ENCODE measurements around the gene IRX2.

Gene IRX2

DNA sequence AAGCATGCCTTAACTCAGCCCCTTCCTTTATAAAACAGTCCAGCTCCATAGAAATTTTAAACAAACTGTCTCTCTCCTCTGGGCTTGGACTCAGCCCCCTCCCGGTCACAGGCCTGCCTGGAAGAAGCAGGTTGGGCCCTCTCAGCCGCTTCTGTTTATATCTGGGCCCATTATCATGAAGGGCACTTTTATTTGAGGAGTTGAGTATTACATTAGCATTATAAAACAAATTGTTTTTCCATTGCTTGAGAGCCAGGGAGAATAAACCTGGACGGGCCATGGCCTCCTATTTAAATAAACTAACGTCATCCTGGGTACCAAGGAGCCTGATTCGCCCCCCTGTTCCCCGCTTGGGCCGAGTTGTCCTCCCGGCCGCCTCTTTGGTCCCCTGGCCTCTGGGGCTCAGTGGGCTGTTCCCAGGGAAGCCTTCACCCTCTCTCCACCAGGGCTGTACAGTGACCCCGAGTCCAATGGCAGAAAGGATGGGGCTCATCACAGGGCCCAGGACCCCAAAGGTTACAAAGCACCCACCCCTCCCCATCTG is 13.2 kb downstream of the IRX2 start:
- POLR2A ChIA-PET, result no interaction called here
- no peak for DNase-seq (ENCODE audit: extremely low spot score)
- CTCF ChIA-PET, result no interaction called here
- TF ChIP-seq, protein P1, sequence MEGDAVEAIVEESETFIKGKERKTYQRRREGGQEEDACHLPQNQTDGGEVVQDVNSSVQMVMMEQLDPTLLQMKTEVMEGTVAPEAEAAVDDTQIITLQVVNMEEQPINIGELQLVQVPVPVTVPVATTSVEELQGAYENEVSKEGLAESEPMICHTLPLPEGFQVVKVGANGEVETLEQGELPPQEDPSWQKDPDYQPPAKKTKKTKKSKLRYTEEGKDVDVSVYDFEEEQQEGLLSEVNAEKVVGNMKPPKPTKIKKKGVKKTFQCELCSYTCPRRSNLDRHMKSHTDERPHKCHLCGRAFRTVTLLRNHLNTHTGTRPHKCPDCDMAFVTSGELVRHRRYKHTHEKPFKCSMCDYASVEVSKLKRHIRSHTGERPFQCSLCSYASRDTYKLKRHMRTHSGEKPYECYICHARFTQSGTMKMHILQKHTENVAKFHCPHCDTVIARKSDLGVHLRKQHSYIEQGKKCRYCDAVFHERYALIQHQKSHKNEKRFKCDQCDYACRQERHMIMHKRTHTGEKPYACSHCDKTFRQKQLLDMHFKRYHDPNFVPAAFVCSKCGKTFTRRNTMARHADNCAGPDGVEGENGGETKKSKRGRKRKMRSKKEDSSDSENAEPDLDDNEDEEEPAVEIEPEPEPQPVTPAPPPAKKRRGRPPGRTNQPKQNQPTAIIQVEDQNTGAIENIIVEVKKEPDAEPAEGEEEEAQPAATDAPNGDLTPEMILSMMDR (IDR thresholded peaks at IDR 0.05; ENCODE audit: control extremely low read depth, extremely low read depth, low read depth, missing control alignments), result no peak

DNA sequence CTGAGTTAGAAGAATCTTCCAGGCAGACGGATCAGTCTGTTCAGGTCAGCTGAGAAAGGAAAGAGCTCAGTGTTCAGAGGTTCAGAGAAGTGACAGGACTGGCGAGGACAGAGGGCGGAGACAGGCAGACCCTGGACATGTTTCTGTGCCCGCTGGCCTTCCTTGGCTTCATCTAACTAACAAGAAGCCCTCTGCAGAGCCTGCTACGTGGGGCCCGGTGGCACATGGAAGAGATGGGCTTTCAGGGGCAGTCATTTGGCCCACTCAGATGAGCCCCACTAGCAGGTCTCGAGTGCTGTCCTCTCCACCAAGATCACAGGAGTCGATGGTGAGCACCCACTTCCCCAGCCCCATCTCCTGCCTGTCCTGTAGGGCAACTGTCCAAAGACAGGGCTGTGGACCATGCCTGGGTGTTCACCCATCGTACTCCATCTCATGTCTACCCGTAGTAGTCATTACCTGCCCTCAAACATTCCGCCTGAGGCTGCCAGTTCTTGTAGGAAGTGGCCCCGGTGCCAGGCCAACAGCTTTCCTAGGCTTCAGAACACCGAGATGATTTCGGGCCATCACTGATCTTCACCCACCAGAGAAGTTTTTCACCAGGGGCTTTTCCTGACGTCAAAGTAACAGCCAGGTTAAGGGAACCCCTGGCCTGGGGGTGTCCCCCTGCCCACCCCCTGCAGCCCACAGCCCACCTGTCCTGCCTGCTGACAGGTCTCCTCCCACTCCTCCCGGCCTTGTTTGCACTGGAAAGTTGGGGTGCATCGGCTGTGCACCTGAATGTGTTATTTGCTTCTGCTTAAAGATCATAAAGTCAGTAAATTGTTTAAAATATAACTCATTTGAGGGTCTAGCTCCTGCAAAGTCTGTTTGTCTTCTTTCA is 14.0 kb downstream of the IRX2 start:
- POLR2A ChIA-PET, result no interaction called here
- CTCF ChIA-PET, result no interaction called here
- no peak for DNase-seq (ENCODE audit: extremely low spot score)
- TF ChIP-seq, protein P1 (IDR thresholded peaks at IDR 0.05; ENCODE audit: control extremely low read depth, extremely low read depth, low read depth, missing control alignments), result no peak

GRCh38 chr5:2736872-2737271 is 14.6 kb downstream of the IRX2 start:
- no peak for DNase-seq (ENCODE audit: extremely low spot score)
- TF ChIP-seq, protein P1 (IDR thresholded peaks at IDR 0.05; ENCODE audit: control extremely low read depth, extremely low read depth, low read depth, missing control alignments), result no peak
- ChIA-PET POLR2A (no interaction called here), CTCF (no interaction called here)

- no peak for DNase-seq (ENCODE audit: extremely low spot score)
- TF ChIP-seq, protein P1 (IDR thresholded peaks at IDR 0.05; ENCODE audit: control extremely low read depth, extremely low read depth, low read depth, missing control alignments), result no peak
- ChIA-PET CTCF (no interaction called here), POLR2A (no interaction called here)
Measured at GRCh38 chr5:2735996-2736395, 15.5 kb downstream of the IRX2 start.

DNA sequence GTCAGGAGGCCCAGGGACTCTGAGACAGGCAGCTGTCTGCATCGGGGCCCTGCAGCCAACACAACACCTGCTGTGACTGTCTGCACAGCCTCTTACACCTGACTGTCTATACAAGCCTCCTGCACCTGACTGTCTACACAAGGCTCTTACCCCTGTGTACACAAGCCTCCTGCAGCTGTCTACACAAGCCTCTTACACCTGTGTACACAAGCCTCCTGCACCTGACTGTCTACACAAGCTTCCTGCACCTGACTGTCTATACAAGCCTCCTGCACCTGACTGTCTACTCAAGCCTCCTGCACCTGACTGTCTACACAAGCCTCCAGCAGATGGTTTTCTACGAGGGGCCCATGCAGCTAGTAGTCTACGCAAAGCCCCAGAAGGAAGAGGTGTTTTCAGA is 18.6 kb downstream of the IRX2 start:
- POLR2A ChIA-PET, result no interaction called here
- CTCF ChIA-PET, result interaction anchor here (1.0 to 1.2 kb wide), 2 partner anchors 9 to 18 kb away, joined by 4 read pairs; no protein-coding TSS in a partner anchor
- DNase-seq (ENCODE audit: extremely low spot score), result no peak
- TF ChIP-seq, protein P1 (IDR thresholded peaks at IDR 0.05; ENCODE audit: control extremely low read depth, extremely low read depth, low read depth, missing control alignments), result no peak

GRCh38 chr5:2732004-2732403 is 19.5 kb downstream of the IRX2 start:
- CTCF ChIA-PET, result interaction anchor here (1.0 to 1.2 kb wide), 2 partner anchors 8 to 18 kb away, joined by 4 read pairs; no protein-coding TSS in a partner anchor
- DNase-seq (ENCODE audit: extremely low spot score), result no peak
- POLR2A ChIA-PET, result no interaction called here
- TF ChIP-seq, protein P1 (IDR thresholded peaks at IDR 0.05; ENCODE audit: control extremely low read depth, extremely low read depth, low read depth, missing control alignments), result no peak
